Sigmoid colon (tissue), 4 donors: ENCODE results near the gene MAP3K14.

Experiments used
- EP300 ChIP-seq, 4 donors: sonication (generic); formaldehyde crosslinking; IDR thresholded peaks; one replicate each; pipeline ENCODE4 v1.6.1; 2017; ENCODE audit warnings: antibody characterized with exemption in 4 of 4
- TF ChIP-seq, protein P1 (sequence below), 4 experiments: fragments of 450-650 bp in 3 of 4; fragments of 200-600 bp in 1 of 4; IDR thresholded peaks; one replicate each; pipeline ENCODE4 v1.5.1; 2016 to 2019; ENCODE audit warnings: antibody characterized with exemption in 4 of 4, mild to moderate bottlenecking in 3 of 4, moderate library complexity in 2 of 4

DNA sequence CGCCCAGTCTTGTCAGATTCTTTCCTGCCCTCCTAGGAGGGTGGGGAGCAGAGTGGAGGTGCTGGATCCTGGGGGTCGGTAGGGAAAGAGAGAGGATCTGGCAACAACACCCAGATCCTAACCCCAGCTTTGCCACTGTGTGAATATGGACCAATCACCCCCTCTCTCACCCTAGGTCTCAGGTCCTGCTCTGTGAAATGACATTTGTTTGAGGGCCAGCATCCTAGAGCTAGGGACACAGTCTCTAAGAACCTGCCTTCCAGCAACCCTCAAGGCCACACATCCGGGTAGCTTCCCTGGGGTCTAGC lies 28.4 kb upstream of the MAP3K14 start:
- TF ChIP-seq, protein P1, sequence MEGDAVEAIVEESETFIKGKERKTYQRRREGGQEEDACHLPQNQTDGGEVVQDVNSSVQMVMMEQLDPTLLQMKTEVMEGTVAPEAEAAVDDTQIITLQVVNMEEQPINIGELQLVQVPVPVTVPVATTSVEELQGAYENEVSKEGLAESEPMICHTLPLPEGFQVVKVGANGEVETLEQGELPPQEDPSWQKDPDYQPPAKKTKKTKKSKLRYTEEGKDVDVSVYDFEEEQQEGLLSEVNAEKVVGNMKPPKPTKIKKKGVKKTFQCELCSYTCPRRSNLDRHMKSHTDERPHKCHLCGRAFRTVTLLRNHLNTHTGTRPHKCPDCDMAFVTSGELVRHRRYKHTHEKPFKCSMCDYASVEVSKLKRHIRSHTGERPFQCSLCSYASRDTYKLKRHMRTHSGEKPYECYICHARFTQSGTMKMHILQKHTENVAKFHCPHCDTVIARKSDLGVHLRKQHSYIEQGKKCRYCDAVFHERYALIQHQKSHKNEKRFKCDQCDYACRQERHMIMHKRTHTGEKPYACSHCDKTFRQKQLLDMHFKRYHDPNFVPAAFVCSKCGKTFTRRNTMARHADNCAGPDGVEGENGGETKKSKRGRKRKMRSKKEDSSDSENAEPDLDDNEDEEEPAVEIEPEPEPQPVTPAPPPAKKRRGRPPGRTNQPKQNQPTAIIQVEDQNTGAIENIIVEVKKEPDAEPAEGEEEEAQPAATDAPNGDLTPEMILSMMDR (IDR thresholded peaks at IDR 0.05): no peak
- TF ChIP-seq EP300 (IDR thresholded peaks at IDR 0.05): no peak
